Activated CD8-positive, alpha-beta memory T cell treated with anti-CD3 and anti-CD28 coated beads for 1 hour (primary cell): ENCODE data around the gene ARHGEF10L.

Experiments
- DNase-seq, 2 donors: peaks; one replicate each; pipeline ENCODE4 v3.0.0-alpha.2; 2020; ENCODE audit warnings: low read depth in 1 of 2; ENCODE audit errors: extremely low read depth in 1 of 2

The ARHGEF10L gene

GRCh38 chr1:17700945-17701810 is 161.7 kb downstream of the ARHGEF10L start:
- DNase-seq: no peak

DNA sequence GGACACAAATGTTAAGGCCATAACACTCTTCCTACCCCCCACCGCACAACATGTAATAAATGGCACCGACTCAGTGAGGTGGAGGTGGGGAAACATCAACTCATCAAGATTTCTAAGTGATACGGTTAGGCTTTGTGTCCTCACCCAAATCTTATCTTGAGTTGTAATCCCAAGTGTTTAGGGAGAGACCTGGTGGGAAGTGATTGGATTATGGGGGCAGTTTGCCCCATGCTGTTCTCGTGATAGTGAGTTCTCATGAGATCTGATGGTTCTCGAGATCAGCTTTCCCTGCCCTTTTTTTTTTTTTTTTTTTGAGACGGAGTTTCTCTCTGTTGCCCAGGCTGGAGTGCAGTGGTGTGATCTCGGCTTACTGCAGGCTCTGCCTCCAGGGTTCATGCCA is 164.7 kb downstream of the ARHGEF10L start:
- no peak for DNase-seq

DNA sequence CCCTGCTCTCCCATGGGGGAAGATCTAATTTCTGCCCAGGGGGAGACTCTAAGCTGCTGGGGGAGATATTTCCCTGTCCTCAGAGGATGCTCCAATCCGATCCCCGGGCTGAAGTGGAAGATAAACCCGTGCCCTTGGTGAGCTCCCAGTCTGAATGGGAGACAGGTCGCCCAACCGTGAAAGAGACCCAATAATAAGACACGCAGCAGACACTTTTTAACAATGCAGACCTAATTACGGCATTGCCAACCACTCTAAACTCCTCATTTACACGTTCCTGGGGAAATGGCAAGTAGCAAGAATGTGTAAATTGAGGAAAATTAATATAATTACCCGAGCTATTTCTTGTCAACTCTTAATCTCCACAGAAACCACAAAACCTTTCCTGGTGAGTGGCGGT is 166.9 kb downstream of the ARHGEF10L start:
- DNase-seq: no peak

- no peak for DNase-seq
Observed at GRCh38 chr1:17709981-17710380, 170.5 kb downstream of the ARHGEF10L start.

- no peak for DNase-seq
Observed at GRCh38 chr1:17710889-17711576, 171.5 kb downstream of the ARHGEF10L start.

- DNase-seq: no peak
Observed at GRCh38 chr1:17711577-17711910, 172.0 kb downstream of the ARHGEF10L start.

GRCh38 chr1:17711941-17712340 is 172.4 kb downstream of the ARHGEF10L start:
- no peak for DNase-seq

- no peak for DNase-seq
Observed at GRCh38 chr1:17713993-17714392, 174.5 kb downstream of the ARHGEF10L start.

DNA sequence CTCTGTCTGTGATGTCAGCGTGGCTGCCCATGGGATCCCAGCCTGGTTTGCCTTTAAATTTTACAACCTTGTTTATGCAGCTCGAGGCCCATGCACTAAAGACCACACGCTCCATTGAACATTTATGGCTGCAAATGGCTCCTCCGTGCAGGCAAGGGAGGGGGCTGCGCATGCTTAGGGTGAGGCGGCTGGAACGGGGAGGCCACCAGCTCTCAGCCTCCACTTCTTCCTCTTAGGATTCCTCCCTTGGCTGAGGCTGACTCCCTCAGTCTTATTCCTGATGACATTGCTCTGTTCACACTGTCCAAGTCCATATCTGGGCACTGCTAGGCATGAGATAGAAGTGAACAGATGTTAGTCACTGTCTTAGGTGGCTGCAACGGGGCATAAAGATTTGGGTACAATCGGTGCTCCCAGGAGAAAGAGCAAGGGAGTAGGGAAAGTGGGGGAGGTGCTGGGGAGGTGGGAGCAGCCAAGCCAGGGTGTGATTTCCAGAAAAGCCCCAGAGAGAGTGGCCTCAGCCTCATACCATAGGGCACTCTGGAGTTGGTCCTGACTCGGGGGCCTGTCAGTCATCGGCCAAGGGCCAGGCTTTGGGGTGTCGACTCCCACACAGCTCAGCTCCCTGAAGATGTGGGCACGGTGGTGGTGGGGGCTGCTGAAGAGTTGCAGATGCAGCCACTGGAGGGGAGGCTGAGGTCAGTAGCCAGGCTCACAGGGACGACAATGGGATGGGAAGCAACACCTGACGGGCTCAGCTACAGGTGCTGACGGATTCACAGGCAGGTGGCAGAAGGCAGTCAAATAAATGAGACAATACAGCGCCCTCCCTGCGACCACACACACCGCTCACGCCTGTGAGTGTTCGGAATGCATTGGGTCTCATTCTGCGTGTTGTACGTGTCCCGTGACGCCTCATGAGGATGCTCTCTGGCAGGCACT is 178.4 kb downstream of the ARHGEF10L start:
- DNase-seq: no peak

GRCh38 chr1:17719874-17720273 is 180.4 kb downstream of the ARHGEF10L start:
- DNase-seq: no peak

DNA sequence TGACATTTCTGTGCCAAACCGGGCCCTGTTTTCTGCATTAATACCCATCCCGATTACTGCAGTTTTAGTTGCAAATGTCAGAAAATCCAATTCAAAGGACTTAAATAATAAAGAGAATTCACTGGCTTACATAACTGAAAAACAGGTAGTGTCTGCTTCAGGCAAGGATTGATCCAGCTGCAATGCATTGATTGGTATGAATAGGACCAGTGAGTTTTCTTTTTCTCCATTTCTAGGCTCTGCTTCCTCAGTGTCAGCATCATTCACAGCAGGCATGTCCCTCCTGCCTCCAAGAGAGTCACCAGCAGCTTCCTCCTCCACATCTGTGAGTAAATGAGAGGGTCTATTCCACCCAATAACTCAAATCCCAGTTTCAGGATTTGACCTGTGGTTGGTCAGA is 181.9 kb downstream of the ARHGEF10L start:
- DNase-seq: no peak

- DNase-seq: no peak
Observed at GRCh38 chr1:17723684-17724083, 184.2 kb downstream of the ARHGEF10L start.

- no peak for DNase-seq
Observed at GRCh38 chr1:17724150-17724549, 184.7 kb downstream of the ARHGEF10L start.

- DNase-seq: no peak
Observed at GRCh38 chr1:17725084-17725719, 185.7 kb downstream of the ARHGEF10L start.

- no peak for DNase-seq
Observed at GRCh38 chr1:17725811-17726582, 186.5 kb downstream of the ARHGEF10L start.

DNA sequence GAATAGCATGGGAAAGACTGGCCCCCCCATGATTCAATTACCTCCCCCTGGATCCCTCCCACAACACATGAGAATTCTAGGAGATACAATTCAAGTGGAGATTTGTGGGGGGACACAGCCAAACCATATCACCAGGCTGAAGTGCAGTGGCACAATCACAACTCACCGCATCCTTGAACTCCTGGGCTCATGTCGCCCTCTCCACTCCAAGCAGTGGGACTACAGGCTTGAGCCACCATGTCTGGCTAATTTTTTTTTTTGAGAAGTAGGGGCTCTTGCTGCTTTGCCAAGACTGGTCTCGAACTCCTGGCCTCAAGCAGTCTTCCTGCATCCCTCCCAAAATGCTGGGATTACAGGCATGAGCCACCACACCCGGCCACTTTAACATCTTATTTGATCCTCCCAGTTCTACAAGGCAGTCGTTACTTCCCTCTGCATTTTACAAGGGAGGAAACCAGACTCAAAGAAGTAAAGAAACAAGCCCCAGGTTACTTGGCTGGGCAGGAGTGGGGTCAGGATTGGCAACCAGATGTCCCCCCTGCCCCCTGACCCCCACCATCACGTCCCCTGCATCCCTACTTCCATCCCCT is 188.7 kb downstream of the ARHGEF10L start:
- DNase-seq: no peak

- DNase-seq: no peak
Observed at GRCh38 chr1:17729248-17729647, 189.8 kb downstream of the ARHGEF10L start.

DNA sequence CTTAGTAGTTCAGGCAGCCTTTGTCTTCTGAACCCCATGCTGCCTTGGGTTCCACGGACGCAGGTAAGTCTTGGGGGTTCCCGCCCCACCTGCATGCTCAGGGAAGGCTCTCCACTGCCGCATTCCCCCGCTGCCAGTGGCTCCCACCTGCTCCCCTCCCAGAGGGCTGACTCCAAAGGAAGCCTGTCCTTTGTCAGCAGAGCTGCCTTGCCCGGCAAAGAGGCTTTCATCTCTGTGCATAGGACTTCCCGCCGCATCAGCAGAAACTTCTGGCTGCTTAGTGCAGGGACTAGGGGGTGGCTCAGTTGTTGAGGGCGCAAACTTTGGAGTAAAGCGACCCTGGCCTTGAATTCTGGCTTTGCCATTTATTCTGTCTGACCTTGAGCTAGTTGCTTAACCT is 190.4 kb downstream of the ARHGEF10L start:
- no peak for DNase-seq

GRCh38 chr1:17731460-17731859 is 192.0 kb downstream of the ARHGEF10L start:
- no peak for DNase-seq

- no peak for DNase-seq
Observed at GRCh38 chr1:17732475-17732874, 193.0 kb downstream of the ARHGEF10L start.
